Hepatocyte (in vitro differentiated cells): Measurements from ENCODE around the gene MB.

Source experiments
- CTCF ChIP-seq: fragments of 200-600 bp; sonication (generic); IDR thresholded peaks from 2 replicates; pipeline ENCODE4 v1.5.1; 2016; ENCODE audit warnings: antibody characterized with exemption, mild to moderate bottlenecking; ENCODE audit not compliant: poor library complexity
- EZH2 ChIP-seq: fragments of 200-600 bp; sonication (generic); IDR thresholded peaks from 2 replicates; pipeline ENCODE4 v1.6.1; 2016; ENCODE audit warnings: antibody characterized with exemption, mild to moderate bottlenecking, borderline replicate concordance

- TF ChIP-seq CTCF (no peak), EZH2 (no peak)
These were observed 21.3 kb upstream of the MB start for GRCh38 chr22:35638410-35638809.
